ENCODE measurements around the gene CCL4. TPM values are rescaled to one million over a fixed set of nuclear protein-coding genes. Genes with fewer than 3 reads are reported as not detected.

CCL4 gene
- total RNA-seq, 3 donors from 2014 or later (not counting 1 experiment from before 2014, with no cell fraction given), result 360 to 532 (median 476) TPM

- H3K36me3 Mint-ChIP-seq, result peaks cover 13% of the 10 kb centered on the region
- Histone ChIP-seq H3K4me1 (ENCODE audit: control insufficient read depth, insufficient read depth, low read length) (peaks cover 22% of the 10 kb centered on the region), H3K4me3 (ENCODE audit: low read length) (no peak overlapping the region), H3K9me3 (ENCODE audit: control insufficient read depth, insufficient read depth, low read length) (peaks cover 15% of the 10 kb centered on the region), H3K27ac (ENCODE audit: low read length) (no peak overlapping the region), H3K27me3 (ENCODE audit: control insufficient read depth, insufficient read depth, low read length) (no peaks in the 10 kb centered on the region), H3K36me3 (ENCODE audit: control insufficient read depth, insufficient read depth, low read length) (no peaks in the 10 kb centered on the region)
- intact Hi-C loops (cut with micrococcal nuclease), result no loop called here
- H3K27me3 Mint-ChIP-seq (ENCODE audit: low read depth in 2 of 2), result no peaks in the 10 kb centered on the region
- no peak for TF ChIP-seq CTCF (IDR thresholded peaks at IDR 0.05)
- H3K4me3 Mint-ChIP-seq, result no peak overlapping the region
- ATAC-seq (no peak), DNase-seq (no peak)
- peak overlapping the region; percentile 52 to 60 for H3K27ac Mint-ChIP-seq
- 89% methylated on average over 6 of the region's 6 CpGs for WGBS (ENCODE audit: insufficient coverage)
- H3K9me3 Mint-ChIP-seq, result no peaks in the 10 kb centered on the region
- H3K4me1 Mint-ChIP-seq, result peaks cover 41 to 64% of the 10 kb centered on the region in 2 donors
Observed at GRCh38 chr17:36127911-36128310, 24.3 kb downstream of the CCL4 start.

GRCh38 chr17:36128411-36128978 lies 24.9 kb downstream of the CCL4 start:
- intact Hi-C loops (cut with micrococcal nuclease), result no loop called here
- ATAC-seq (no peak), DNase-seq (no peak)
- Mint-ChIP-seq H3K4me3 (no peak overlapping the region), H3K36me3 (peaks cover 16% of the 10 kb centered on the region), H3K4me1 (peaks cover 41 to 70% of the 10 kb centered on the region in 2 donors), H3K9me3 (no peaks in the 10 kb centered on the region), H3K27ac (peak overlapping the region; percentile 5 to 52), H3K27me3 (ENCODE audit: low read depth in 2 of 2) (peaks cover 0 to under 1% of the 10 kb centered on the region in 2 donors)
- Histone ChIP-seq H3K27me3 (ENCODE audit: control insufficient read depth, insufficient read depth, low read length) (no peaks in the 10 kb centered on the region), H3K4me3 (ENCODE audit: low read length) (no peak overlapping the region), H3K36me3 (ENCODE audit: control insufficient read depth, insufficient read depth, low read length) (no peaks in the 10 kb centered on the region), H3K4me1 (ENCODE audit: control insufficient read depth, insufficient read depth, low read length) (peaks cover 22% of the 10 kb centered on the region), H3K9me3 (ENCODE audit: control insufficient read depth, insufficient read depth, low read length) (peaks cover 15% of the 10 kb centered on the region), H3K27ac (ENCODE audit: low read length) (no peak overlapping the region)
- 87% methylated on average over 4 of the region's 4 CpGs for WGBS (ENCODE audit: insufficient coverage)
- TF ChIP-seq CTCF (IDR thresholded peaks at IDR 0.05), result no peak

GRCh38 chr17:36129616-36130015 lies 26.0 kb downstream of the CCL4 start:
- peaks cover 41 to 73% of the 10 kb centered on the region in 2 donors for H3K4me1 Mint-ChIP-seq
- TF ChIP-seq CTCF (IDR thresholded peaks at IDR 0.05), result no peak
- Histone ChIP-seq H3K27me3 (ENCODE audit: control insufficient read depth, insufficient read depth, low read length) (no peaks in the 10 kb centered on the region), H3K4me1 (ENCODE audit: control insufficient read depth, insufficient read depth, low read length) (peaks cover 22% of the 10 kb centered on the region), H3K4me3 (ENCODE audit: low read length) (no peak overlapping the region), H3K27ac (ENCODE audit: low read length) (no peak overlapping the region), H3K36me3 (ENCODE audit: control insufficient read depth, insufficient read depth, low read length) (no peaks in the 10 kb centered on the region), H3K9me3 (ENCODE audit: control insufficient read depth, insufficient read depth, low read length) (peaks cover 15% of the 10 kb centered on the region)
- intact Hi-C loops (cut with micrococcal nuclease), result no loop called here
- H3K27me3 Mint-ChIP-seq (ENCODE audit: low read depth in 2 of 2), result peaks cover 0 to 2% of the 10 kb centered on the region in 2 donors
- no peak for ATAC-seq
- H3K9me3 Mint-ChIP-seq, result no peaks in the 10 kb centered on the region
- peaks cover 16% of the 10 kb centered on the region for H3K36me3 Mint-ChIP-seq
- H3K27ac Mint-ChIP-seq, result peak overlapping the region; percentile 5 to 28
- 88% methylated on average over 1 of the region's 1 CpG for WGBS (ENCODE audit: insufficient coverage)
- no peak for DNase-seq
- no peak overlapping the region for H3K4me3 Mint-ChIP-seq

GRCh38 chr17:36130346-36130745 lies 26.7 kb downstream of the CCL4 start:
- Histone ChIP-seq H3K27ac (ENCODE audit: low read length) (no peak overlapping the region), H3K27me3 (ENCODE audit: control insufficient read depth, insufficient read depth, low read length) (no peaks in the 10 kb centered on the region), H3K4me3 (ENCODE audit: low read length) (no peak overlapping the region), H3K4me1 (ENCODE audit: control insufficient read depth, insufficient read depth, low read length) (peaks cover 22% of the 10 kb centered on the region), H3K9me3 (ENCODE audit: control insufficient read depth, insufficient read depth, low read length) (peaks cover 9% of the 10 kb centered on the region), H3K36me3 (ENCODE audit: control insufficient read depth, insufficient read depth, low read length) (peaks cover 3% of the 10 kb centered on the region)
- DNase-seq (no peak), ATAC-seq (no peak)
- no peak overlapping the region for H3K27ac Mint-ChIP-seq
- H3K36me3 Mint-ChIP-seq, result peaks cover 16% of the 10 kb centered on the region
- intact Hi-C loops (cut with micrococcal nuclease), result no loop called here
- H3K4me3 Mint-ChIP-seq, result no peak overlapping the region
- peaks cover 0 to 2% of the 10 kb centered on the region in 2 donors for H3K27me3 Mint-ChIP-seq (ENCODE audit: low read depth in 2 of 2)
- H3K9me3 Mint-ChIP-seq, result no peaks in the 10 kb centered on the region
- H3K4me1 Mint-ChIP-seq, result peaks cover 44 to 77% of the 10 kb centered on the region in 2 donors
- TF ChIP-seq CTCF (IDR thresholded peaks at IDR 0.05), result no peak
- WGBS (ENCODE audit: insufficient coverage), result 78% methylated on average over 5 of the region's 5 CpGs
